H1 (cell line): ENCODE results near the gene PEPD. TPM values are rescaled to one million over a fixed set of nuclear protein-coding genes. Genes with fewer than 3 reads are reported as not detected.

Experiments
- CTCF ChIA-PET: fragments of 300-600 bp; sonication (Branson Sonifier 250); formaldehyde crosslinking; loops from one replicate; lab custom pipeline; 2021; ENCODE audit not compliant: partially characterized antibody; lab: Charles Lee
- POLR2A ChIA-PET: fragments of 300-600 bp; sonication (Branson Sonifier 250); formaldehyde crosslinking; loops from one replicate; lab custom pipeline; 2021; ENCODE audit warnings: inconsistent platforms; ENCODE audit not compliant: partially characterized antibody; lab: Charles Lee
- DNase-seq, 2 experiments: peaks; one replicate each; pipeline versions ENCODE4 v3.0.0 to v3.0.0-alpha.2; 2010 to 2022; ENCODE audit warnings: low spot score in 2 of 2, low read depth in 1 of 2, mixed read lengths in 1 of 2
- FAIRE-seq: peaks from 2 replicates; lab custom pipeline; 2011; peaks lifted over from hg19 to GRCh38; lab: Jason Lieb, UNC
- H2AFZ ChIP-seq: 2 replicates; pipeline ENCODE4 v1.8.1; 2012; ENCODE audit warnings: low read length, inconsistent platforms
- H2AK5ac ChIP-seq: 2 replicates; pipeline ENCODE4 v1.6.1; 2013; ENCODE audit warnings: low read depth, low read length
- H2BK120ac ChIP-seq: replicated peaks from 2 replicates; pipeline ENCODE3; 2013; ENCODE audit warnings: low read depth, low read length, inconsistent platforms
- H2BK12ac ChIP-seq: 2 replicates; pipeline ENCODE4 v1.6.1; 2013; ENCODE audit warnings: low read depth, low read length
- H2BK15ac ChIP-seq: 2 replicates; pipeline ENCODE4 v1.6.1; 2013; ENCODE audit warnings: low read length
- H2BK20ac ChIP-seq: 2 replicates; pipeline ENCODE4 v1.6.1; 2013; ENCODE audit warnings: low read length
- H2BK5ac ChIP-seq: 2 replicates; pipeline ENCODE4 v1.6.1; 2013; ENCODE audit warnings: low read depth, low read length
- H3K14ac ChIP-seq: 2 replicates; pipeline ENCODE4 v1.6.1; 2013; ENCODE audit warnings: inconsistent platforms; ENCODE audit not compliant: insufficient read length
- H3K18ac ChIP-seq: 2 replicates; pipeline ENCODE4 v1.6.1; 2013; ENCODE audit warnings: low read length; ENCODE audit errors: extremely low read depth
- H3K23ac ChIP-seq: 2 replicates; pipeline ENCODE4 v1.6.1; 2013; ENCODE audit warnings: inconsistent platforms; ENCODE audit not compliant: insufficient read length
- H3K23me2 ChIP-seq: 2 replicates; pipeline ENCODE4 v1.6.1; 2013; ENCODE audit warnings: low read depth, low read length
- H3K27ac ChIP-seq: 2 replicates; pipeline ENCODE4 v1.6.1; 2011; ENCODE audit warnings: low read depth, low read length, inconsistent platforms
- H3K27me3 ChIP-seq, 4 experiments: replicated peaks in 1 of 4; 1 replicate in 1 of 4; 2 replicates in 3 of 4; pipeline versions ENCODE4 v1.6.1 to v1.8.1; 2011 to 2013; ENCODE audit warnings: low read length in 3 of 4, mild to moderate bottlenecking in 3 of 4, inconsistent platforms in 2 of 4, mixed read lengths in 2 of 4, moderate library complexity in 1 of 4; ENCODE audit not compliant: control insufficient read depth in 3 of 4, insufficient read depth in 3 of 4; ENCODE audit errors: extremely low read depth in 1 of 4
- H3K36me3 ChIP-seq, 4 experiments: 2 replicates each; pipeline versions ENCODE4 v1.6.1 to v1.8.1; 2011 to 2013; ENCODE audit warnings: mild to moderate bottlenecking in 4 of 4, low read length in 3 of 4, moderate library complexity in 2 of 4, control low read depth in 1 of 4, inconsistent platforms in 1 of 4; ENCODE audit not compliant: insufficient read depth in 4 of 4, control insufficient read depth in 2 of 4
- H3K4ac ChIP-seq: replicated peaks from 2 replicates; pipeline ENCODE3; 2013; ENCODE audit warnings: low read length, low read depth, mixed read lengths, inconsistent platforms; ENCODE audit not compliant: insufficient read length
- H3K4me1 ChIP-seq, 4 experiments: replicated peaks in 1 of 4; 1 replicate in 1 of 4; 2 replicates in 3 of 4; pipeline versions ENCODE4 v1.6.1 to v1.8.1; 2011 to 2013; ENCODE audit warnings: low read length in 3 of 4, inconsistent platforms in 2 of 4, mixed read lengths in 1 of 4; ENCODE audit not compliant: insufficient read depth in 4 of 4, control insufficient read depth in 3 of 4
- H3K4me2 ChIP-seq, 2 experiments: 2 replicates each; pipeline versions ENCODE4 v1.6.1 to v1.8.1; 2011 to 2013; ENCODE audit warnings: low read depth in 2 of 2, low read length in 2 of 2, control low read depth in 1 of 2, inconsistent platforms in 1 of 2, mild to moderate bottlenecking in 1 of 2; ENCODE audit not compliant: insufficient read depth in 1 of 2
- H3K4me3 ChIP-seq, 4 experiments: fragments of 200-600, 300-600 bp in 1 of 4; sonication (generic), shearing (Covaris generic), sonication (Bioruptor Twin) in 1 of 4; 2 replicates each; pipeline versions ENCODE4 v1.5.1 to v1.8.1; 2011 to 2016; ENCODE audit warnings: low read length in 4 of 4, low read depth in 3 of 4, control low read depth in 2 of 4, inconsistent platforms in 2 of 4, mild to moderate bottlenecking in 2 of 4, mixed read lengths in 1 of 4, moderate library complexity in 1 of 4; ENCODE audit not compliant: insufficient read depth in 2 of 4; ENCODE audit errors: extremely low read depth in 1 of 4
- H3K56ac ChIP-seq: replicated peaks from 2 replicates; pipeline ENCODE3; 2013; ENCODE audit warnings: low read depth, mild to moderate bottlenecking, mixed read lengths, low read length, inconsistent platforms; ENCODE audit not compliant: insufficient read length
- H3K79me1 ChIP-seq: 2 replicates; pipeline ENCODE4 v1.6.1; 2013; ENCODE audit warnings: low read depth, low read length, control low read depth
- H3K79me2 ChIP-seq, 2 experiments: 2 replicates each; pipeline versions ENCODE4 v1.6.1 to v1.8.1; 2012 to 2013; ENCODE audit warnings: low read length in 2 of 2, mild to moderate bottlenecking in 2 of 2, inconsistent platforms in 1 of 2; ENCODE audit not compliant: insufficient read depth in 2 of 2, control insufficient read depth in 1 of 2
- H3K9ac ChIP-seq, 4 experiments: replicated peaks in 1 of 4; 1 replicate in 1 of 4; 2 replicates in 3 of 4; pipeline versions ENCODE4 v1.6.1 to v1.8.1; 2011 to 2013; ENCODE audit warnings: low read depth in 3 of 4, low read length in 3 of 4, control low read depth in 2 of 4, mild to moderate bottlenecking in 2 of 4, moderate library complexity in 2 of 4, inconsistent platforms in 1 of 4; ENCODE audit errors: extremely low read depth in 1 of 4
- H3K9me3 ChIP-seq, 2 experiments: 2 replicates each; pipeline versions ENCODE4 v1.6.1 to v1.8.1; 2012 to 2013; ENCODE audit warnings: mild to moderate bottlenecking in 2 of 2, moderate library complexity in 2 of 2, control low read depth in 1 of 2, inconsistent platforms in 1 of 2, low read depth in 1 of 2, low read length in 1 of 2, mixed read lengths in 1 of 2; ENCODE audit not compliant: insufficient read depth in 2 of 2
- H4K20me1 ChIP-seq, 2 experiments: replicated peaks in 1 of 2; 2 replicates each; pipeline versions ENCODE3 to v1.8.1; 2011 to 2013; ENCODE audit warnings: inconsistent platforms in 2 of 2, low read length in 2 of 2, mild to moderate bottlenecking in 1 of 2; ENCODE audit not compliant: insufficient read depth in 2 of 2, control insufficient read depth in 1 of 2
- H4K5ac ChIP-seq: 2 replicates; pipeline ENCODE4 v1.6.1; 2013; ENCODE audit warnings: low read length, low read depth, mixed read lengths, inconsistent platforms; ENCODE audit not compliant: insufficient read length
- H4K8ac ChIP-seq: 2 replicates; pipeline ENCODE4 v1.8.0; 2013; ENCODE audit warnings: mild to moderate bottlenecking, moderate library complexity, low read length, inconsistent platforms; ENCODE audit not compliant: insufficient read depth; ENCODE audit errors: extremely low read depth
- H4K91ac ChIP-seq: replicated peaks from 2 replicates; pipeline ENCODE3; 2013; ENCODE audit warnings: low read length, mixed read lengths, inconsistent platforms; ENCODE audit not compliant: insufficient read length
- ASH2L ChIP-seq: fragments of 200-600, 300-600 bp; sonication (generic); IDR thresholded peaks from one replicate; pipeline ENCODE4 v1.7.1; 2017; ENCODE audit warnings: low read length
- CBX8 ChIP-seq: fragments of 300-800, 300-1000 bp; sonication (generic); IDR thresholded peaks from 2 replicates; pipeline ENCODE4 v1.7.1; 2016; ENCODE audit warnings: low read depth, low read length, borderline replicate concordance
- CREB1 ChIP-seq: IDR thresholded peaks from 2 replicates; pipeline ENCODE4 v1.6.1; 2012; ENCODE audit warnings: inconsistent platforms
- FOSL1 ChIP-seq: IDR thresholded peaks from 2 replicates; pipeline ENCODE4 v1.6.1; 2011; ENCODE audit warnings: mild to moderate bottlenecking, low read depth, low read length, moderate library complexity; ENCODE audit not compliant: insufficient read depth
- HDAC2 ChIP-seq, 2 experiments: fragments of 300-600 bp in 1 of 2; sonication (generic) in 1 of 2; IDR thresholded peaks; 2 replicates each; pipeline ENCODE4 v1.6.1; 2011 to 2012; ENCODE audit warnings: low read depth in 2 of 2, low read length in 2 of 2, mild to moderate bottlenecking in 2 of 2, moderate library complexity in 2 of 2, borderline replicate concordance in 1 of 2, inconsistent platforms in 1 of 2
- POLR2A ChIP-seq, 2 experiments: IDR thresholded peaks; 1 replicate in 1 of 2; 2 replicates in 1 of 2; pipeline ENCODE4 v1.6.1; 2011; ENCODE audit warnings: low read depth in 2 of 2, low read length in 2 of 2, mild to moderate bottlenecking in 2 of 2; ENCODE audit errors: control extremely low read depth in 1 of 2
- RAD21 ChIP-seq, 2 experiments: IDR thresholded peaks in 1 of 2; conservative IDR thresholded peaks in 1 of 2; 2 replicates each; pipeline ENCODE4 v1.6.1; 2011; ENCODE audit warnings: low read depth in 2 of 2, low read length in 2 of 2, improper control_type of control experiment in 1 of 2, inconsistent platforms in 1 of 2, mild to moderate bottlenecking in 1 of 2, moderate library complexity in 1 of 2
- RBBP5 ChIP-seq: IDR thresholded peaks from 2 replicates; pipeline ENCODE4 v1.7.1; 2012; ENCODE audit warnings: low read depth, mild to moderate bottlenecking, inconsistent platforms, low read length, moderate library complexity, borderline replicate concordance
- SIX5 ChIP-seq: IDR thresholded peaks from 2 replicates; pipeline ENCODE4 v1.6.1; 2011; ENCODE audit warnings: mild to moderate bottlenecking, low read depth, low read length
- SP2 ChIP-seq: IDR thresholded peaks from 2 replicates; pipeline ENCODE4 v1.6.1; 2012; ENCODE audit warnings: mild to moderate bottlenecking, low read length, inconsistent platforms
- SP4 ChIP-seq: IDR thresholded peaks from 2 replicates; pipeline ENCODE4 v1.6.1; 2012; ENCODE audit warnings: low read length, inconsistent platforms
- WGBS, 2 experiments: shearing (Covaris generic) in 1 of 2; methylation state at CpG; one replicate each; pipeline versions ENCODE4 v1.1.6 to v1.1.7; 2013 to 2015; ENCODE audit warnings: low lambda C conversion rate in 2 of 2, mixed read lengths in 2 of 2, inconsistent platforms in 1 of 2, low coverage in 1 of 2, missing lambda C conversion rate in 1 of 2; ENCODE audit not compliant: insufficient replicate concordance in 2 of 2, insufficient coverage in 1 of 2, insufficient read length in 1 of 2; ENCODE audit errors: extremely low coverage in 1 of 2, missing lambda C conversion rate in 1 of 2; 5-methylcytosine and 5-hydroxymethylcytosine counted together
- polyA plus RNA-seq, 7 experiments: library from polyadenylated mRNA; depleted of rRNA in 3 of 7; stranded (reverse) in 5 of 7; unstranded in 2 of 7; fragments of >200 nt in 5 of 7; fragments of 200-250 nt in 2 of 7; gene quantifications; 1 replicate in 5 of 7; 2 replicates in 1 of 7; 4 replicates in 1 of 7; pipeline versions ENCODE4 v1.2.1 to v1.2.3, GENCODE V29; 2011 to 2013; ENCODE audit warnings: missing spikeins in 2 of 7, mixed read lengths in 2 of 7
- total RNA-seq: library from RNA; stranded (reverse); fragmentation: NEBNext Ultra II Directional; extraction: Animal tissue kit (Norgen Biotek cat#: 25700); gene quantifications from 2 replicates; pipeline ENCODE4 v1.2.1, GENCODE V29; 2021
- TF ChIP-seq, protein P1 (sequence below), 3 experiments: IDR thresholded peaks; 1 replicate in 2 of 3; 2 replicates in 1 of 3; pipeline versions ENCODE4 v1.5.1 to v1.6.1; 2011; ENCODE audit warnings: low read length in 3 of 3, mild to moderate bottlenecking in 3 of 3, inconsistent platforms in 2 of 3, low read depth in 1 of 3, moderate library complexity in 1 of 3; ENCODE audit not compliant: insufficient read depth in 1 of 3; ENCODE audit errors: control extremely low read depth in 1 of 3

The PEPD gene
- total and polyA plus RNA-seq, 2 of the 8 experiments (the other 6 are each of a cell fraction or from before 2014, with no cell fraction given): 84.1 to 178 TPM

DNA sequence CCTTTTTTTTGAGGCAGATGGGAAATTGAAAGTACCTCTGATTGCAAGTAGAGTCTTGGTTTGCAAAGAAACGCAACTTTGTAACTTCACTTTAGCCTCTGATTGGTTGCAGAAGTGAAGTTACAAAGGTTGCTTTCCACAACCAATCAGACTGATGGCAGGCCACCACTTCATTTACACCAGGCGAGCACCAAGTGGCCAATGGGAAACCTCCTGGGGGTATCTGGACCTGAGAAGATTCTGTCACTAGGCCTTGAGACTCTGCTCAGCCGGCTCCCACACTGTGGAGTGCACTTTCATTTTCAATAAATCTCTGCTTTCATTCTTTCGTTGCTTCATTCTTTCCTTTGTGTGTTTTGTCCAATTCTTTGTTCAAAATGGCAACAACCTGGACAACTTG lies 19.1 kb downstream of the PEPD start:
- no peak overlapping the region for H4K8ac ChIP-seq
- no peak overlapping the region for H2BK12ac ChIP-seq
- 86% methylated on average over 4 of the region's 4 CpGs; no CpG with 5 or more reads in 1 of the 2 experiments for WGBS, 2 experiments
- H3K4me3 ChIP-seq: no peak overlapping the region
- no peak overlapping the region for H2BK20ac ChIP-seq
- H2AK5ac ChIP-seq: no peak overlapping the region
- no peak for FAIRE-seq
- peaks cover 0 to 7% (median under 1%) of the 10 kb centered on the region in 4 experiments; a peak in 2 of 7 replicates for H3K4me1 ChIP-seq
- H3K9me3 ChIP-seq: no peaks in the 10 kb centered on the region
- H2BK15ac ChIP-seq: no peak overlapping the region
- no peak overlapping the region for H3K4ac ChIP-seq
- no peak overlapping the region for H3K56ac ChIP-seq
- ChIA-PET POLR2A (interaction anchor here (1.1 kb wide), 1 partner anchor 18 kb away, joined by 3 read pairs; no protein-coding TSS in a partner anchor), CTCF (no interaction called here)
- H3K9ac ChIP-seq: no peak overlapping the region
- no peak overlapping the region for H4K91ac ChIP-seq
- no peak for DNase-seq
- H3K23ac ChIP-seq: no peak overlapping the region
- peaks cover 12% of the 10 kb centered on the region for H3K79me1 ChIP-seq
- H2BK5ac ChIP-seq: no peak overlapping the region
- H3K27me3 ChIP-seq: no peaks in the 10 kb centered on the region
- peaks cover 2 to 20% of the 10 kb centered on the region in 2 experiments for H4K20me1 ChIP-seq
- H3K27ac ChIP-seq: no peak overlapping the region
- H4K5ac ChIP-seq: no peak overlapping the region
- H3K14ac ChIP-seq: no peak overlapping the region
- H3K79me2 ChIP-seq: peaks cover 0 to 3% of the 10 kb centered on the region in 2 experiments; a peak in 1 of 4 replicates
- no peak overlapping the region for H3K18ac ChIP-seq
- peaks cover 14% of the 10 kb centered on the region; the same call in 1 of the 2 replicates for H3K23me2 ChIP-seq
- H2BK120ac ChIP-seq: no peak overlapping the region
- H3K36me3 ChIP-seq: peaks cover 0 to 6% (median 0%) of the 10 kb centered on the region in 4 experiments; a peak in 3 of 8 replicates
- no peak overlapping the region for H2AFZ ChIP-seq
- H3K4me2 ChIP-seq: no peak overlapping the region
- TF ChIP-seq HDAC2 (IDR thresholded peaks at IDR 0.05; ENCODE audit: borderline replicate concordance in 1 of 2, low read depth in 2 of 2, low read length in 2 of 2) (no peak), CBX8 (no peak), CREB1 (no peak), FOSL1 (no peak), SP2 (no peak), SP4 (no peak), RAD21 (IDR thresholded peaks at IDR 0.05 in 1 of 2, conservative IDR thresholded peaks at IDR 0.05 in 1 of 2; ENCODE audit: low read depth in 2 of 2, low read length in 2 of 2) (no peak), SIX5 (no peak), RBBP5 (no peak), ASH2L (no peak), POLR2A (IDR thresholded peaks at IDR 0.05; ENCODE audit: control extremely low read depth in 1 of 2, low read depth in 2 of 2, low read length in 2 of 2) (no peak)
- TF ChIP-seq, protein P1, sequence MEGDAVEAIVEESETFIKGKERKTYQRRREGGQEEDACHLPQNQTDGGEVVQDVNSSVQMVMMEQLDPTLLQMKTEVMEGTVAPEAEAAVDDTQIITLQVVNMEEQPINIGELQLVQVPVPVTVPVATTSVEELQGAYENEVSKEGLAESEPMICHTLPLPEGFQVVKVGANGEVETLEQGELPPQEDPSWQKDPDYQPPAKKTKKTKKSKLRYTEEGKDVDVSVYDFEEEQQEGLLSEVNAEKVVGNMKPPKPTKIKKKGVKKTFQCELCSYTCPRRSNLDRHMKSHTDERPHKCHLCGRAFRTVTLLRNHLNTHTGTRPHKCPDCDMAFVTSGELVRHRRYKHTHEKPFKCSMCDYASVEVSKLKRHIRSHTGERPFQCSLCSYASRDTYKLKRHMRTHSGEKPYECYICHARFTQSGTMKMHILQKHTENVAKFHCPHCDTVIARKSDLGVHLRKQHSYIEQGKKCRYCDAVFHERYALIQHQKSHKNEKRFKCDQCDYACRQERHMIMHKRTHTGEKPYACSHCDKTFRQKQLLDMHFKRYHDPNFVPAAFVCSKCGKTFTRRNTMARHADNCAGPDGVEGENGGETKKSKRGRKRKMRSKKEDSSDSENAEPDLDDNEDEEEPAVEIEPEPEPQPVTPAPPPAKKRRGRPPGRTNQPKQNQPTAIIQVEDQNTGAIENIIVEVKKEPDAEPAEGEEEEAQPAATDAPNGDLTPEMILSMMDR (IDR thresholded peaks at IDR 0.05; ENCODE audit: control extremely low read depth in 1 of 3, insufficient read depth in 1 of 3, low read depth in 1 of 3, low read length in 3 of 3): no peak
